GM21360 (cell line): ENCODE results near the gene PLXNB1.
A peak's percentile ranks its signal among the peaks of the same experiment; 100 is the strongest.
"Not testable (repeated sequence)": the region's sequence is repeated elsewhere in the genome, so short reads cannot be mapped to it uniquely, and the experiment has no call there.

Experiments
- ATAC-seq: cut with Tn5 transposase; IDR thresholded peaks from one replicate; pipeline ENCODE4 v1.9.1; 2021; ENCODE audit warnings: mild to moderate bottlenecking, moderate library complexity; ENCODE audit not compliant: unreplicated experiment

Gene PLXNB1

GRCh38 chr3:48429960-48430707, at the start of gene PLXNB1:
TSS of gene PLXNB1 (minus strand) at chr3:48430086. CDS start at chr3:48424611, 5,475 bp downstream.
- ATAC-seq = no peak

- no peak for ATAC-seq
Measured at GRCh38 chr3:48478626-48479555, 49.0 kb upstream of the PLXNB1 start.

GRCh38 chr3:48477959-48478520, 48.2 kb upstream of the PLXNB1 start:
- ATAC-seq = no peak

GRCh38 chr3:48476426-48477053, 46.7 kb upstream of the PLXNB1 start:
- ATAC-seq = no peak

GRCh38 chr3:48475188-48475587, 45.3 kb upstream of the PLXNB1 start:
- ATAC-seq = no peak

- no peak for ATAC-seq
Measured at GRCh38 chr3:48474619-48475018, 44.7 kb upstream of the PLXNB1 start.

- not testable (repeated sequence) for ATAC-seq
Measured at GRCh38 chr3:48474031-48474430, 44.1 kb upstream of the PLXNB1 start.

GRCh38 chr3:48473617-48473952, 43.7 kb upstream of the PLXNB1 start:
- ATAC-seq = no peak

GRCh38 chr3:48472923-48473616, 43.2 kb upstream of the PLXNB1 start:
- ATAC-seq = peak; percentile 70

GRCh38 chr3:48472673-48472922, 42.7 kb upstream of the PLXNB1 start:
- ATAC-seq = no peak

- ATAC-seq = no peak
Measured at GRCh38 chr3:48470286-48470685, 40.4 kb upstream of the PLXNB1 start.

GRCh38 chr3:48469046-48469915, 39.4 kb upstream of the PLXNB1 start:
- ATAC-seq = no peak

GRCh38 chr3:48468329-48468731, 38.4 kb upstream of the PLXNB1 start:
- ATAC-seq = no peak

- ATAC-seq = no peak
Measured at GRCh38 chr3:48467473-48468267, 37.8 kb upstream of the PLXNB1 start.

- no peak for ATAC-seq
Measured at GRCh38 chr3:48467110-48467454, 37.2 kb upstream of the PLXNB1 start.

- peak; percentile 11 for ATAC-seq
Measured at GRCh38 chr3:48466386-48467109, 36.7 kb upstream of the PLXNB1 start.

GRCh38 chr3:48465531-48466378, 35.9 kb upstream of the PLXNB1 start:
- ATAC-seq = peak; percentile 75

- no peak for ATAC-seq
Measured at GRCh38 chr3:48465237-48465530, 35.3 kb upstream of the PLXNB1 start.
